ENCODE results near the gene RGS9.
A peak's percentile ranks its signal among the peaks of the same experiment; 100 is the strongest.
"Not testable (repeated sequence)": the region's sequence is repeated elsewhere in the genome, so short reads cannot be mapped to it uniquely, and the experiment has no call there.

RGS9 gene

DNA sequence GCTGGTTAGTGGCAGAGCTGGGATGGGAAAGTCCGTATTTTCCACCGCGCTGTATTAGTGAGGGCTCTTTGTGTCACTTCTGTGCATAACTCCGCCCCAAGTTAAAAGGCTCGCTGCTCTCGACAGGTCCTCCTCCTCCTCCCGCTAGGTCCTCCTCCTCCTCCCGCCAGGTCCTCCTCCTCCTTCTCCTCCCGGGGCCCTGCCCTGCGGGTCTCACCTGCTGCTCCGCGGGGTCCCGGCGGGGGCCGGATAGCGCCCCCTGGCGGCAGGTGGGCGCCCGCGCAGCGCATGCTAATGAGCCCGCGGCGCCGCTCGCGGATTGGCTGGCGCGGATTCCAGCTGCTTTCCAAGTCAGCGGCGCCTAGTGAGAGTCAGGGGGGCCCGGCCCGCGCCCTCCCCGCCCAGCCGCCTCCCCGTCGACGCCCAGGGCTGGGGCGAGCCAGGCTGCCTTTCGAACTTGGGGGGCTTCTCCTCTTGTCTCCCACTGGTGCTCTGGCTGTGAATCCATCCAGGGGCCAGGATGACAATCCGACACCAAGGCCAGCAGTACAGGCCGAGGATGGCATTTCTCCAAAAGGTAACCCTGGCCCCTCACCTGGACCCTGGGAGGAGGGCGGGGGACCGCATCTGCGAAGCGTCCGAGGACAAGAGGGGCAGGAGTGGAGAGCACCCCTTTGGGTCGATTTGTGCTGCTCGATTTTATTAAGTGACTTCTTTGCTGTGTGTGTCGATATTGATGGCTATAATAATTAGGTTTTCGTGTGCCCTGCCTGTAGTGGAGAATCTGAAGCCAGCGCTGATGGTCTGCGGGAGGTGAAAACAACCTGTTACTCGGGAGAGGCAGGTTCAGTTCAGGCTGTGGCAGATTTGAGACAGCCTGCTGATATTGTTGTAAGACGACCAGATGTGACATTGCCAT, at the start of gene RGS9:
RGS9 (plus strand) TSS at position 350 of the 919 bp plus-strand sequence; CDS start at position 521, 171 bp downstream.
- DNase-seq = peak; percentile 85

DNA sequence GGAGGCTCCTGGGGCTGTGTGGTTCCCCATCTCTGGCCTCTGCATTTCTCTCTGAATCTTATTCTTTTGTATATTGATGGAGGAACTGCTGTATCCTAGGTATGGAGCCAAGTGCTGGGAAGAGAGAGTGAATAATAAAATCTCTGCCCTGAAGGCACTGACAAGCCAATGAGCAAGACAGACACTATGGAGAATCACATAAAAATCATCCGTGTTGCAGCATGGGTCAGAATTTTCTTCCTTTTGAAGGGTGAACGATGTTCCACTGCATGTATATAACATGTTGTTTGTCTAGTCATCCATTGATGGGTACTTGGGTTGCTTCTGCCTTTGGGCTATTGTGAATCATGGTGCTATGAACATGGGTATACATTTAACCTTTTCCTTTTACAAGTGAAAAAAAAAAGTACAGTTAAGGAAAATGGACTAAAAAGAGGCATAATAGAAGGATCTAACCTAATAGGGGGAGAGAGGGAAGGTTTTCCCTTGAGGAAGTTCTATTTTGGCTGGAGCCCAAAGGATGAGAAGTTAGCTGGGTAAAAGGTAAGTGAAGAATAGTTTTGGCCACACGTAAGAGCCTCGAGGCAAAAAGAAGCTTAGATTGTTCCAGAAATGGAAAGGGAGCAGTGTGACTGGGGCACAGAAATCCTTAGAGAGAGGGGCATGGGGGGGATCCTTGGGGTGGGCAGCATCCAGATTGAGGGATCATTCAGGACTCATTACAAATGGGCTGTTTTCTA, 48.4 kb upstream of the RGS9 start:
- no peak for DNase-seq

DNA sequence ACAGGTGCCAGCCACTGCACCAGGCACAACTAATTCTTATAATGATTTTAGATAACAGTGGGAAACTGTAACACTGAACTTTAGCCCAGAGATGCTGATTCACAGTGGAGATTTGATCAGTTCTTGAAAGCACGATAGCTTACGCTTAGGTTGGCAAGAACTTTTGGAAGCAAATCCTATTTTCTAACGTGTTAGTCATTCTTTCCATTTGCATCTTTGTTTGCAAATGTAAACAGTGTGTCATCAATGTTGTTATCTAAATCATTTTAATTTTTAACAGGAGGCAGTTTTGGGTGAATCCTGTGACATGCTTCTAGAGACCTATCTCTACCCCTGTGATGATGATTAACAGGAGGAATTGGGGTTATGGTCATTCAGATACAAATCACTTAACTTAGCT, 44.9 kb upstream of the RGS9 start:
- DNase-seq = no peak

DNA sequence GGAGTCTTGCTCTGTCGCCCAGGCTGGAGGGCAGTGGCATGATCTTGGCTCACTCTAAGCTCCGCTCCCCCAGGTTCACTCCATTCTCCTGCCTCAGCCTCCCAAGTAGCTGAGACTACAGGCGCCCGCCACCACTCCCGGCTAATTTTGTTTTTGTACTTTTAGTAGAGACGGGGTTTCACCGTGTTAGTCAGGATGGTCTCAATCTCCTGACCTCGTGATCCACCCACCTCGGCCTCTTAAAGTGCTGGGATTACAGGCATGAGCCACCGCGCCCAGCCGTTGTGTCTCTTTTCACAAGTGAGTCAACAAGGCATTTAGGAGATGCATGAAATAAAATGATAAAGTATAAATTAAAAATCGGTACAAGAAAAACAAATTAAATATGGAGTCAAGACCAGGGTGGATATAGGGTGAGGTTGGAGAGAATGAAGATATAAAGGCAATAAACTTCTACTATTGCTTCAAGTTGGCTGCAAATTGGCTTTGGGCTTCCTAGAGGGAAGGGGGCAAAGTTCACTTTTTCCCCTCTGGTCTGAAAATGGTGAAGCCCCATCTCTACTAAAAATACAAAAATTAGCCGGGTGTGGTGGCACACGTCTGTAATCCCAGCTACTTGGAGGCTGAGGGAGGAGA, 44.3 kb upstream of the RGS9 start:
- not testable (repeated sequence) for DNase-seq

DNA sequence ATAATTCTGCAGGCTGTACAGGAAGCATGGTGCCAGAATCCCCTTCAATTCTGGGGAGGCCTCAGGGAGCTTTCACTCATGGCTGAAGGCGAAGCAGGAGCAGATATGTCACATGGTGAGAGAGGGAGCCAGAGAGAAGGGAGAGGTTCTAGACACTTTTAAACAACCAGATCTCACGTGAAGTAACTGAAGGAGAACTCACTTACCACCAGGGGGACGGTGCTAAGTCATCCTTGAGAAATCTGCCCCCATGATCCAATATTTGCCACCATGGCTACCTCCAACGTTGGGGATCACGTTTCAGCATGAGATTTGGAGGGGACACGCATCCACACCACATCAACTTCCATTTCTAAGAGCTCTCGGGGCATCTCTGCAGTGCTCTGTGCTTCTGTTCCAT, 43.2 kb upstream of the RGS9 start:
- no peak for DNase-seq

DNA sequence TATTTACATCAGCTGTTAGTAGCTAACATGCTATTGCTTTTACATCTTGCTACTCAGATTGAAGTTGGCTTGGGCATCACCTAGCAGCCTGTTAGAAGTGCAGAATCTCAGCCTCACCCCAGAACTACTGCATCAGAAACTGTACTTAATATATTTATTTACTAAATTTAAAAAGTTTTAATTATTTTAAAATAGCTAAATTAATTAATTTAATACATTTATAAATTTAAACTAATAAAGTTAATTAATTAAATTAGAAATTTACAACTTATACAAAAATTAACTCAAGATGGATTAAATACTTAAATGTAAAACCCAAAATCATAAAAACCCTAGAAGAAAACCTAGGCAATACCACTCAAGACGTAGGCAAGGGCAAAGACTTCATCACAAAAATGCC, 41.7 kb upstream of the RGS9 start:
- DNase-seq = no peak

DNA sequence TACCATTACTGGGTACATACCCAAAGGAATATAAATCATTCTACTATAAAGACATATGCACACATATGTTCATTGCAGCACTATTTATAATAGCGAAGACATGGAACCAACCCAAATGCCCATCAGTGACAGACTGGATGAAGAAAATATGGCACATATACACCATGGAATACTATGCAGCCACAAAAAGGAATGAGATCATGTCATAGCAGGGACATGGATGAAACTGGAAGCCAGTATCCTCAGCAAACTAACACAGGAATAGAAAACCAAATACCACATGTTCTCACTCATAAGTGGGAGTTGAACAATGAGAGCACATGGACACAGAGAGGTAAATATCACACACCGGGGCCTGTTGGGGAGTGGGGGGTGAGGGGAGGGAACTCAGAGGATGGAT, 40.8 kb upstream of the RGS9 start:
- not testable (repeated sequence) for DNase-seq

DNA sequence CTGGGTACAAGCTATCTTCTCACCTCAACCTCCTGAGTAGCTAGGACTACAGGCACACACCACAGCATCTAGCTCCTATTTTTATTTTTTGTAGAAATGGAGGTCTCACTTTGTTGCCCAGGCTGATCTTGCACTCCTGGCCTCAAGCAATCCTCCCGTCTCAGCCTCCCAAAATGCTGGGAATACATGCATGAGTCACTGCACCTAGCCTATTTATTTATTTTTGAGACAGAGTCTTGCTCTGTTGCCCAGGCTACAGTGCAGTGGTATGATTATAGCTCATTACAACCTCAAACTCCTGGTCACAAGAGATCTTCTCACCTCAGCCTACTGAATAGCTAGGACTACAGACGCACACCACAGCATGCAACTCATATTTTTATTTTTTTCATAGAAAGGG, 40.1 kb upstream of the RGS9 start:
- DNase-seq = no peak

DNA sequence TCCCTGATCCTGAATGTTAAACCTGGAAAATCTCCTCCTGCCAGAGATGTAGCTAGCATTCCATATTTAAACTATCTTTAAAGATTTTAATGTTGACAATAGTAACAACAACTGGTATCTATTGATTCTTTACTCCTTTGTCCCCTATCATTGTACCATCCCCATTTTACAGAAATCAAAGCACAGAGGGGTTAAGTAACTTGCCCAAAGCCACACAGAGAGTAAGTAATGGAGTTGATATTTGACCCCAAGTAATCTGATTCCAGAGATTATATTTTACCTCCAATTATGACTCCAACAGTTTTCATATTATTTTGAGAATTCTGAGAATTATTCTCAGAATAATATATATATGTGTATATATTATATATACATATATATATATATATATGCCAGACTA, 37.7 kb upstream of the RGS9 start:
- no peak for DNase-seq

DNA sequence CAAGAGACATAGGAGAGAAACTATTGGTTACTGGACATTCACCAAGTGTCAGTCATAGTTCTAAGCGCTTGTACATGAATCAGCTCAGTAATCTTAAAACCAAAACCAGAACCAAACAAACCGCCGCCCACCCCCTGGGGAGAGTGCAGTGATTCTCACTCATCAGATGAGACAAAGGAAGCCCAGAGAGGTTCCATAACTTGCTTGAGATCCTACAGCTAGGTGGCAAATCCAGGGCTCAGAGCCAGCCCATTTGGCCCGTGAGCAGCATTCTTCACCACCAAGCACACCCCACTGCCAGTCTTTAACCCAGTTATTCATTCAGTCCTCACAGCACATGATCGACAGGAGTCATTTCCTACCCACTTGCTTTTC, 37.2 kb upstream of the RGS9 start:
- peak; percentile 92 for DNase-seq

DNA sequence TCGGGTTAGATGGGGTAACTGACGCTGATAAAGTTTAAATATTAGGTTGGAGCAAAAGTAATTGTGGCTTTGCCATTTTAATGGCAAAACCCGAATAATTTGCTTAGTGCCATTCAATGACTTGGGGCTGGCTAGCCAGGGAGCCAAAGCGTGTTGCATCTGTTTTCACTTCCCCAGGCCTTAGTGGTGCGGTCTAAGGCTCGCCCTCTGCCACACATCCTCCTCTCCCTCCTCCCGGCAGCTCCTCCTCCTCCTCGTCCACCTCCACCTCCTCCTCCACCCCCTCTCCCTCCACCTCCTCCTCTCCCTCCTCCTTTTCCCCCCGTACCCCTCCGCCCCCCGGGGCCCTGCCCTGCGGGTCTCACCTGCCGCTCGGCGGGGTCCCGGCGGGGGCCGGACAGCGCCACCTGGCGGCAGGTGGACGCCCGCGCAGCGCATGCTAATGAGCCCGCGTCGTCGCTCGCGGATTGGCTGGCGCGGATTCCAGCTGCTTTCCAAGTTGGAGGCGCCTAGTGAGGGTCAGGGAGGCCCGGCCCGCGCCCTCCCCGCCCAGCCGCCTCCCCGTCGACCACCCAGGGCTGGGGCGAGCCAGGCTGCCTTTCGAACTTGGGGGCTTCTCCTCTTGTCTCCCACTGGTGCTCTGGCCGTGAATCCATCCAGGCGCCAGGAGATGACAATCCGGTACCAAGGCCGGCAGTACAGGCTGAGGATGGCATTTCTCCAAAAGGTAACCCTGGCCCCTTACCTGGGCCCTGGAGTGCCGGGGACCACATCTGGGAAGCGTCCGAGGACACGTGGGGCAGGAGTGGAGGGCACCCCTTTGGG, 36.6 kb upstream of the RGS9 start:
- DNase-seq = peak; percentile 83

DNA sequence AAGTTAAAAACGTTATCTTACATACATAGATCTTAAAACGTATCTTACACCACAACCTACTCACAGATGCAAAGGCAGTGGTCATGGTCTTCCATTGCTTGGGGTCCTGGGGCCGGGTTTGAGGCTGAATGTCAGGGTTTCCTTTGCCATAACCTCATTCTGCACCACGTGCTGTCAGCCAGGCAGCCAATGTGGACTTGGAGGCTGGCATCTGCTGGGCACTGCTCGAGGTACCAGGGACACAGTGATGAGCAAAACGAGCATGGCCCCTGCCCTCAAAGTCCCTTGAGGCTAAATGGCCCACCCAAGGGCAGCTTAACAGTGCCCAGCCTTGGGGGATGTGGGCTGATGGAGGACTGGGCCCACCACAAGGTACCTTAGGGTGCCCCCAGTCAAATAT, 35.8 kb upstream of the RGS9 start:
- no peak for DNase-seq

DNA sequence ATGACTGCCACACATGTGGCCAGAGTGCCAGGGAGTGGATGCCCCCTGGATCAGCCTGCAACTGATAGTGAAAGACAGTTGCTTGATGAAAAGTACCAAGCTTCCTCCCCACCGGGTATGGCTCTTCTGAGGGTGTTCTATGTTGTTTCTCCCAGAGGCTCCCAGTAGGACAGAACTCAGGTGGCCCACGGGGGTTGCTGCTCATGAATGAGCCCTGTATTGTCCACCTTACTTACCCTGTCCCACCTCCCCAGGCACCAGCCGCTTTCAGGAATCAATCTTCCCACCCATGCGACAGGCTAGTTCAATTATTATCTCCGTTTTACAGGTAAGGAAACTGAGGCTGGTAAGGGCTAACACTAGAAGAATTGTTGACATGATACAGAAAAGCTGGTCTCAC, 34.9 kb upstream of the RGS9 start:
- no peak for DNase-seq

DNA sequence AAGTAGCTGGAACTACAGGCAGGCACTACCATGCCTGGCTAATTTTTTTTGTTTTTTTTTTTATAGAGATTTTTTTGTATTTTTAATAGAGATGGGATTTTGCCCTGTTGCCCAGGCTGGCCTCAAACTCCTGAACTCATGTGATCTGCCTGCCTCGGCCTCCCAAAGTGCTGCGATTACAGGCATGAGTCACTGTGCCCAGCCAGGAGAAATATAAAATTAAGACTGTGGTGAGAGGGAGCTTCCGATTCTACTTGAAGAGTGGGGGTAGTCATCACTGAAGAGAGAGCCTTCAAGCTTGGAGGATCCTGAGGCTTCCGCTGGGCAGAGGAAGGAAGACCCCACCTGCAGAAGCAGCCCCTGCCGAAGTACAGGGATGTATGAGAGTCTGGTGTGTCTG, 34.4 kb upstream of the RGS9 start:
- DNase-seq = no peak

DNA sequence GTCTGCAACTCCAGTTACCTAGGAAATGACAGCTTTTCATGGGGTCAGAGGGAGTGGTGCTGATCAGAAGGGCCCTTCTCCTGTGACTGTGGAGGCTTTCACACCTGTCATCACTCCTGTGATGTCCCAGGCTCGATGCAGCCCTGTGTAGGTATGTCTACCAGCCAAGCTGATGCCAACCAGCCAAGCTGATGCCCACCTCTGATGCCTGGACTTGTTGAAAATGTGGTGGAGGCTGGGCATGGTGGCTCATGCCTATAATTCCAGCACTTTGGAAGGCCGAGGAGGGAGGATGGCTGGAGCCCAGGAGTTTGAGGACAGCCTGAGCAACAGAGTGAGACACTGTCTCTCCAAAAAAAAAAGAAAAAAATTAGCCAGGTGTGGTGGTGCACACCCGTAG, 33.7 kb upstream of the RGS9 start:
- no peak for DNase-seq

DNA sequence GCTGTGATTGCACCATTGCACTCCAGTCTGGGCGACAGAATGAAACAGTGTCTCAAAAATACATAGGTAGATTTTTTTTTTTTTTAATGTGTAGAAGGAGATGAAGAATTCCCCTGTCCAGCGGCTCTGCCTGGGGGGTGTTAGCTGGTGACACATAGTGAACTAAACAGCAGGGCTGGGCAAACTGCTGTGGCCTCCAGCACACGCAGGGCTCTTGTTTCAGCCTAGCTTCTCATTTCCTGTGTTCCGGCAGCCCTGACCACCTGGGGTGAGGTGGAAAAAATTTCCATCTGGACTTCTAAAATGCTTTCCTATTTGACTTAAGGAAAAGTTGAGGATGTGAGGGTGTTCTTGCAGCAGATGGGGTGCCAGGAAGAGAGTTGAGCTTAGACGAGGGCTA, 33.3 kb upstream of the RGS9 start:
- DNase-seq = no peak

DNA sequence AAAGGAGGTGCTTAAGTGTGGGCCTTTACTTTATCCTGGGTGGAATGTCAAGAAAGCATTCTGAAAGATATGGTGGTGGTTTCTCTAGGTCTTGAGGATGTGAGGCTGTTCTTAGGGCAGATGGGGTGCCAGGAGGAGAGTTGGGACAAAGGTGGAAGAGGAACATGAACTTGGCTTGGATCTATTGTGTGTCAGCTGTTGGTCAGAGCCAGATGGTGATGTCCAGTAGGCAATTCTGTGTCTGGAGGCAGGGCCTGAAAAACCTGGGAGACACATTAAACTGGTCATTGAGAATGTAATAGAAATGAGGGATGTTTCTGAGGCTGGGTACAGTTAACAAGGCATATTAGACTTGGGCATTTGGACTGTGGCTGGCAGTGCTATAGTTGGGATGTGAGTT, 32.6 kb upstream of the RGS9 start:
- DNase-seq = no peak

DNA sequence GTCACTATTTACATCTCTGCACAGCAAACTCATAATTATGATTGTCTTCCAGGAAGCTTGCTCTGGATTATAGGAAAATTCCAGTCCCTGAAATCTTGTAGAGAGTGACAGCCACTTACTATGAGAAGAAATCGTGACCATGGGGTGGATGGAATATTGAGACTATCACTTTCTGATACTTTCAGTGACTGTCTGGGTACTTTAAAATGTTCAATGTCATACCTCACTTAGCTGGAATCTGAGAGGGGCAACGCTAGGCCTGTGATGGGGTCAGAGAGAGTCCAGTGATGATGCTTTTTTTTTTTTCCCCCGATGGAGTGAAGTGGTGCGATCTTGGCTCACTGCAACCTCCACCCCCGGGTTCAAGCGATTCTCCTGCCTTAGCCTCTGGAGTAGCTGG, 32.2 kb upstream of the RGS9 start:
- DNase-seq = no peak

DNA sequence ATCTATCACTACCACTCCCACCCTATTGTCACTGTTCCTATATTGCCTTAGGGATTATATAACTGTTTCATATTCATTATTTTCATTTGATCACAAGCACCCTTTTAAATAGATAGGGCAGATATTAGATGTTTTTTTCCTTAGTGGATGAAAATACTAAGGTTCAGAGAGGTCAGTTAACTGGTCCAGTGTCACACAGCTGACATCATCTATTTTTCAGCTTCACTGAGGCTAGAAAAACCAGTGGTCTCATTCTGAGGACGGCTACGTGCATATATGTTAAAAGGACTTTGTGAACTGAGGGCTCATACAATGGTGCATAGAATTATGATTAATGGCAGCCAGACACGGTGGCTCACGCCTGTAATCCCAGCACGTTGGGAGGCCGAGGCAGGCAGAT, 29.0 kb upstream of the RGS9 start:
- no peak for DNase-seq

DNA sequence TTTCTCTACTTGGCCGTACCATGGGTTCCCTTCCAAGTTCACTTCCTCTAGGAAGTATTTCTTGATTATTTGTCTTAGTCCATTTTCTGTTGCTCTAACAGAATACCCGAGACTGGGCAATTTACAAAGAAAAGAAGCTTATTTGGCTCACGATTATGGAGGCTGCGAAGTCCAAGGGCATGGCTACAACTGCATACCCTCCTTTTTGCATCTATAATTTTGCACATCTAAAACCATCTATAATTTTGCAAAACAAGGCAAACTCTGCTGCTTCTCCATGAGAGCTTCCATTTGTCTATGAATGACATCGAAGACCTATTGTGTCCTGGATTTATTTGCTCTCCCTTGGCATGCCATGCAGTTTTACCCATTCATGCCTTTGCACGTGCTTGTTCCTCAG, 27.6 kb upstream of the RGS9 start:
- no peak for DNase-seq

DNA sequence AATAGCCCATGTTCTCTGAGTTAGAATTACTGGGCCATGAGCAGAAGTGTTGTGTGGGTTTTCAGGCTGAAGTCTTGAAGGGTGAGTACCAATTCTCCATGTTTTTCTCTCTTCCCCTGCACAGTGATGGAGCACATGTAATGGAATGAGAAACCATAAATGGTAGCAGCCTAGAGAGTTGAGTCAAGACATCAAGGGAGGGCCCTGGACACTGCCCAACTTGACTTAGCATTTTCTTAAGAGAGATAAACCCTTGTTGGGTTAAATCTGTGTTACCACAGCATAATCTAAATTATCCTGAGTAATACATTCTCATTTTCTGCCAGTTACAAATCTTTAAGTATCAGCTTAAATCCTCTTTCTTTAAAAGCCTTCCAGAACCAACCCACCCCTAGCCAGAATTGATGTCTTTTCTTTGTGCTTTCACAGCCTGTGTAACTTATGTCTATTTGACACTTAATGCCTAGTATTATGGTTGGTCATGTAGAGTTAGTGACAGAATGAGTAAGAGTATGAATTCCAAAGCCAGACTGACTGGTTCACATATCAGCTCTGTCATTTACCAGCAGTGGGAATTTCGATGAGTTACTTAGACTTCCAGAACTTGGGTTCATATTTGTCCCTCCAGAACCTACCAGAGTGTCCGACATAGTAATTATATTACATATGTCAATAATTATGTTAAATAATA, 27.0 kb upstream of the RGS9 start:
- DNase-seq = no peak

DNA sequence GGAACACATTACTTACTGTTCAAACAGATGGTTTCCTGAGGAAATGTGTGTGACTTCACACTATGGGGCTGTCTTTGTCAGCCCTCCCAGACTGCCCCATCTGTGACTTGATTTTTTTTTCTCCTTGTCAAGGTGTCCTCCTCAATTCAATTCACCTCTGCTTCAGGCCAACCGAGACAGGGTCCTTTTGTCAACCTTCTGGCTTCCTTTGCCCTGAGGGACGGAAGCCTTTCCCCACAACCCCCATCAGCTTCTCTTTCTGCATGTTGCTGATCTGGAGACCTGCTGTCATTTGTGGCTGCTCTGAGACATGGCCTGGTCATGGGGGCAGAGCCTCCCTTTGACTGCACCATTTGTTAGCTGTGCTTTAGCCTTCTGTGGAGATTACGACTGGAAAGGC, 21.3 kb upstream of the RGS9 start:
- DNase-seq = no peak
